CD4-positive, alpha-beta T cell treated with Interleukin-6 at 100 ng/mL for 8 hours (primary cell): ENCODE measurements around the gene ADAM10.
"Not testable (repeated sequence)": the region's sequence is repeated elsewhere in the genome, so short reads cannot be mapped to it uniquely, and the experiment has no call there.

Source experiments
- DNase-seq: peaks from one replicate; pipeline ENCODE4 v3.0.0-alpha.2; 2020; ENCODE audit warnings: mixed read lengths, low spot score

ADAM10 gene

GRCh38 chr15:58671186-58671585, 78.3 kb downstream of the ADAM10 start:
- DNase-seq = no peak

- DNase-seq = no peak
Observed at GRCh38 chr15:58669108-58669507, 80.4 kb downstream of the ADAM10 start.

GRCh38 chr15:58666957-58667356, 82.5 kb downstream of the ADAM10 start:
- DNase-seq = no peak

GRCh38 chr15:58665672-58666071, 83.8 kb downstream of the ADAM10 start:
- DNase-seq = no peak

- no peak for DNase-seq
Observed at GRCh38 chr15:58650102-58650501, 99.4 kb downstream of the ADAM10 start.

GRCh38 chr15:58649175-58649574, 100.3 kb downstream of the ADAM10 start:
- DNase-seq = no peak

- DNase-seq = no peak
Observed at GRCh38 chr15:58643996-58644395, 105.5 kb downstream of the ADAM10 start.

GRCh38 chr15:58641660-58642059, 107.8 kb downstream of the ADAM10 start:
- no peak for DNase-seq

- DNase-seq = no peak
Observed at GRCh38 chr15:58639992-58640391, 109.5 kb downstream of the ADAM10 start.

GRCh38 chr15:58639002-58639756, 110.3 kb downstream of the ADAM10 start:
- no peak for DNase-seq

- DNase-seq = no peak
Observed at GRCh38 chr15:58632789-58633188, 116.7 kb downstream of the ADAM10 start.

- no peak for DNase-seq
Observed at GRCh38 chr15:58631319-58631718, 118.2 kb downstream of the ADAM10 start.

- no peak for DNase-seq
Observed at GRCh38 chr15:58629625-58630024, 119.9 kb downstream of the ADAM10 start.

- no peak for DNase-seq
Observed at GRCh38 chr15:58628206-58628947, 121.1 kb downstream of the ADAM10 start.

- no peak for DNase-seq
Observed at GRCh38 chr15:58627701-58628100, 121.8 kb downstream of the ADAM10 start.

- no peak for DNase-seq
Observed at GRCh38 chr15:58627046-58627445, 122.5 kb downstream of the ADAM10 start.

GRCh38 chr15:58626378-58626777, 123.1 kb downstream of the ADAM10 start:
- no peak for DNase-seq

- DNase-seq = no peak
Observed at GRCh38 chr15:58622877-58623276, 126.6 kb downstream of the ADAM10 start.

GRCh38 chr15:58620268-58620667, 129.2 kb downstream of the ADAM10 start:
- not testable (repeated sequence) for DNase-seq

- DNase-seq = no peak
Observed at GRCh38 chr15:58616171-58616570, 133.3 kb downstream of the ADAM10 start.

GRCh38 chr15:58611731-58612676, 137.5 kb downstream of the ADAM10 start:
- DNase-seq = no peak

GRCh38 chr15:58608711-58609110, 140.8 kb downstream of the ADAM10 start:
- no peak for DNase-seq
